WERI-Rb-1 (cell line): ENCODE data around the gene ACTN4.
"Not testable (repeated sequence)": the region's sequence is repeated elsewhere in the genome, so short reads cannot be mapped to it uniquely, and the experiment has no call there.

Experiments
- DNase-seq: peaks from one replicate; pipeline ENCODE4 v3.0.0-alpha.2; 2020
- H3K27ac ChIP-seq: fragments of 250-450 bp; sonication (Bioruptor Pico); 2 replicates; pipeline ENCODE4 v1.5.1; 2020; ENCODE audit warnings: mild to moderate bottlenecking, moderate library complexity
- H3K27me3 ChIP-seq: fragments of 250-450 bp; sonication (Bioruptor Pico); 2 replicates; pipeline ENCODE4 v1.5.1; 2021; ENCODE audit warnings: mild to moderate bottlenecking, low read depth, moderate library complexity; ENCODE audit not compliant: insufficient read depth, severe bottlenecking
- H3K36me3 ChIP-seq: fragments of 250-450 bp; sonication (Bioruptor Pico); 2 replicates; pipeline ENCODE4 v1.5.1; 2020; ENCODE audit warnings: mild to moderate bottlenecking, moderate library complexity
- H3K4me3 ChIP-seq: 2 replicates; pipeline ENCODE4 v1.5.1; 2011; ENCODE audit warnings: low read depth, mild to moderate bottlenecking, control low read depth, low read length
- H3K9me3 ChIP-seq: fragments of 250-450 bp; sonication (Bioruptor Pico); 2 replicates; pipeline ENCODE4 v1.5.1; 2021; ENCODE audit warnings: mild to moderate bottlenecking, moderate library complexity; ENCODE audit not compliant: severe bottlenecking
- TF ChIP-seq, protein P1 (sequence below): IDR thresholded peaks from 2 replicates; pipeline ENCODE4 v1.5.1; 2011; ENCODE audit warnings: low read depth, mild to moderate bottlenecking, control low read depth, inconsistent platforms, low read length

ACTN4 gene

GRCh38 chr19:38647368-38647965 lies at the start of gene ACTN4:
Gene ACTN4 (plus strand): TSS chr19:38647649. CDS start chr19:38647746, 97 bp downstream.
- DNase-seq, result peak; percentile 98
- H3K27me3 ChIP-seq, result no peaks in the 10 kb centered on the region
- no peaks in the 10 kb centered on the region for H3K9me3 ChIP-seq
- peak within 1 kb of the TSS; percentile 80 for H3K4me3 ChIP-seq
- TF ChIP-seq, protein P1, sequence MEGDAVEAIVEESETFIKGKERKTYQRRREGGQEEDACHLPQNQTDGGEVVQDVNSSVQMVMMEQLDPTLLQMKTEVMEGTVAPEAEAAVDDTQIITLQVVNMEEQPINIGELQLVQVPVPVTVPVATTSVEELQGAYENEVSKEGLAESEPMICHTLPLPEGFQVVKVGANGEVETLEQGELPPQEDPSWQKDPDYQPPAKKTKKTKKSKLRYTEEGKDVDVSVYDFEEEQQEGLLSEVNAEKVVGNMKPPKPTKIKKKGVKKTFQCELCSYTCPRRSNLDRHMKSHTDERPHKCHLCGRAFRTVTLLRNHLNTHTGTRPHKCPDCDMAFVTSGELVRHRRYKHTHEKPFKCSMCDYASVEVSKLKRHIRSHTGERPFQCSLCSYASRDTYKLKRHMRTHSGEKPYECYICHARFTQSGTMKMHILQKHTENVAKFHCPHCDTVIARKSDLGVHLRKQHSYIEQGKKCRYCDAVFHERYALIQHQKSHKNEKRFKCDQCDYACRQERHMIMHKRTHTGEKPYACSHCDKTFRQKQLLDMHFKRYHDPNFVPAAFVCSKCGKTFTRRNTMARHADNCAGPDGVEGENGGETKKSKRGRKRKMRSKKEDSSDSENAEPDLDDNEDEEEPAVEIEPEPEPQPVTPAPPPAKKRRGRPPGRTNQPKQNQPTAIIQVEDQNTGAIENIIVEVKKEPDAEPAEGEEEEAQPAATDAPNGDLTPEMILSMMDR, result no peak
- peak within 1 kb of the TSS; percentile 84 for H3K27ac ChIP-seq
- peaks cover 4% of the 10 kb centered on the region; the same call in 1 of the 2 replicates for H3K36me3 ChIP-seq

DNA sequence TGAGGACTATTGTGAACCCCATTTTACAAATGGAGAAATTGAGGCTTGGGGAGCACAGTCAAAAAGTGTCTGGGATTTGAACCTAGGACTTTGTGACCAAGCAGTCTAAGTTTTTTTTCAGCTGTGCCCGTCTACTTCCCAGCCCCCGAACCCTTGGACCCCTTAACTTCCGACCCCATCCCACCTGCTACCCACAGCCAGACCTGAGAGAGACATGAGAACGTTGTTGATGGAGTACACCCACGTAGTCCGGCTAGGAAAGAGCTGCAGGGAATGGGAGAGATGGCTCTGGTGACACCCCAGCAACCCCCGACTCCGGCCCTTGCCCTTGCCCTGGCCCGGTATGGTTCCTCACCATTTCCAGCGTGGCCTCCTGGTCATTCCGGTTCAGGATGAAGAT lies 47.7 kb upstream of the ACTN4 start:
- H3K27me3 ChIP-seq, result no peaks in the 10 kb centered on the region
- TF ChIP-seq, protein P1, result no peak
- no peak overlapping the region for H3K27ac ChIP-seq
- H3K36me3 ChIP-seq, result no peaks in the 10 kb centered on the region
- H3K9me3 ChIP-seq, result no peaks in the 10 kb centered on the region
- no peak overlapping the region for H3K4me3 ChIP-seq
- no peak for DNase-seq

DNA sequence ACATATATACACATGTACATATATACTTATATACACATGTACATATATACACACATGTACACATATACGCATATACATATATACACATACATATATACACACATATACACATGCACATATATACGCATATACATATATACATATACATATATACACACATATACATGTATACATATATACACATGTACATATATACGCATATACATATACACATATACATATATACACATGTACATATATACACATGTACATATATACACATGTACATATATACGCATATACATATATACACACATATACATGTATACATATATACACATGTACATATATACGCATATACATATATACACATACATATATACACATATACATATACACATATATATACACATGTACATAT lies 44.6 kb upstream of the ACTN4 start:
- not testable (repeated sequence) for H3K4me3 ChIP-seq, H3K27ac ChIP-seq, H3K27me3 ChIP-seq, DNase-seq, H3K36me3 ChIP-seq, H3K9me3 ChIP-seq

DNA sequence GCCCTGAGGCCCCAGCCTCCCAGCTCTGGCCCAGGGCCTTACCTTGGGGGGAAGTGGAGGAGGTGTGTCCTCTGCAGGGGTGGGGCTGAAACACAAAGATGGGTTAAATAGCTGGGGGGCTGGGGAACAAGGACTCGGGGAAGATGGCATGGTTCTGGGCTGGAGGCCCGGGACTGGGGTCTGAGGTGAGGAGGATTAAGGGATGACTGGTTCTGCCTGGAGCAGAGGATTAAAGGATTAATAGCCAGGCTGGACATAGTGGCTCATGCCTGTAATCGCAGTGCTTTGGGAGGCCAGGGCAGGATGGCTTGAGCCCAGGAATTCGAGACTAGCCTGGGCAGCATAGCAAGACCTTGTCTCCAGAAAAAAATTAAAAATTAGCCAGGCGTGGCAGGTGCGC lies 41.3 kb upstream of the ACTN4 start:
- TF ChIP-seq, protein P1, result no peak
- Histone ChIP-seq H3K27ac (peak overlapping the region; percentile 51), H3K4me3 (no peak overlapping the region), H3K9me3 (no peaks in the 10 kb centered on the region), H3K27me3 (no peaks in the 10 kb centered on the region), H3K36me3 (no peaks in the 10 kb centered on the region)
- peak; percentile 81 for DNase-seq

- no peaks in the 10 kb centered on the region for H3K27me3 ChIP-seq
- H3K4me3 ChIP-seq, result no peak overlapping the region
- H3K27ac ChIP-seq, result no peak overlapping the region
- no peak for DNase-seq
- no peaks in the 10 kb centered on the region for H3K9me3 ChIP-seq
- H3K36me3 ChIP-seq, result no peaks in the 10 kb centered on the region
- TF ChIP-seq, protein P1, result no peak
Measured at GRCh38 chr19:38614289-38614688, 33.2 kb upstream of the ACTN4 start.

- Histone ChIP-seq H3K36me3 (no peaks in the 10 kb centered on the region; the same call in 1 of the 2 replicates), H3K4me3 (no peak overlapping the region), H3K9me3 (no peaks in the 10 kb centered on the region), H3K27ac (no peak overlapping the region), H3K27me3 (no peaks in the 10 kb centered on the region)
- no peak for DNase-seq
- TF ChIP-seq, protein P1, result no peak
Measured at GRCh38 chr19:38615007-38615581, 32.4 kb upstream of the ACTN4 start.
